Measurements from ENCODE around the gene PLVAP.

Gene PLVAP

DNA sequence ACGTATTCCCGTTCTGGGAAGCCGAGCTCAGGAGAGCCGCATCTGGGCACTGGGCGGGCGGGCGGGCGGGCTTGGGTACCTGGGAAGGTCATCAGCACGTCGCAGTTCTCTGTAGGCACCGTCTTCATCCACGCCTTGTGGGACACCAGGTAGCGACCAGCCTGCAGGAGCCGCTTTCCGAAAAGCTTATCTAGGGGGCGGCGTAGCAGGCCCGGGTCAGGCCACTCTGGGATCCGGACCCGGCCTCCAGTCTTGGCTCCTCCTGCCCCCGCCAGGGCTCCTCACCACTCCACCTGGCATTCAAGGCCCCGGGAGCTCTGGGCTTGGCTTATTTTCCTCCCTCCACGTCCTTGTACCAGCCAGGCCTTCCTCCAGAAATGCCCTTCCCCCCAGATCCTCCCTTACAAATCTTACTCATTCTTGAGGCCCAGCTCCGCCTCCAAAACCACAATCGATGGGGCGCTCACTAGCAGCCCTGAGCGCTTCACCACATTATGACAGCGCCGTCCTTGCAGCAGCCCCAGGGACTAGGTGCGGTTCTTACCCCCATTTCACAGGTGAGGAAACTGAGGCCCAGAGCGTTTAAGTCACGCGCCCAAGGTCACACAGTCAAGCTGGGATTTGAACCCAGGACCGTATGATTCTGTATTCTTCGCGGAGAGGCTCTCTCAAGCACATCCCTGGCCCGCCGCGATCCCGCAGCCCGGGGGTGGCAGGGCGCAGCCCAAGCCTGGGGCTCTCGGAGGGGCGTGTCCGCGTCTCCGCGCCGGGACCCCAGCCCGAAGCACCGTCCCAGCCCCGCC is 43.3 kb downstream of the PLVAP start:
- peak; percentile 76 for DNase-seq (ENCODE audit: low read depth)

DNA sequence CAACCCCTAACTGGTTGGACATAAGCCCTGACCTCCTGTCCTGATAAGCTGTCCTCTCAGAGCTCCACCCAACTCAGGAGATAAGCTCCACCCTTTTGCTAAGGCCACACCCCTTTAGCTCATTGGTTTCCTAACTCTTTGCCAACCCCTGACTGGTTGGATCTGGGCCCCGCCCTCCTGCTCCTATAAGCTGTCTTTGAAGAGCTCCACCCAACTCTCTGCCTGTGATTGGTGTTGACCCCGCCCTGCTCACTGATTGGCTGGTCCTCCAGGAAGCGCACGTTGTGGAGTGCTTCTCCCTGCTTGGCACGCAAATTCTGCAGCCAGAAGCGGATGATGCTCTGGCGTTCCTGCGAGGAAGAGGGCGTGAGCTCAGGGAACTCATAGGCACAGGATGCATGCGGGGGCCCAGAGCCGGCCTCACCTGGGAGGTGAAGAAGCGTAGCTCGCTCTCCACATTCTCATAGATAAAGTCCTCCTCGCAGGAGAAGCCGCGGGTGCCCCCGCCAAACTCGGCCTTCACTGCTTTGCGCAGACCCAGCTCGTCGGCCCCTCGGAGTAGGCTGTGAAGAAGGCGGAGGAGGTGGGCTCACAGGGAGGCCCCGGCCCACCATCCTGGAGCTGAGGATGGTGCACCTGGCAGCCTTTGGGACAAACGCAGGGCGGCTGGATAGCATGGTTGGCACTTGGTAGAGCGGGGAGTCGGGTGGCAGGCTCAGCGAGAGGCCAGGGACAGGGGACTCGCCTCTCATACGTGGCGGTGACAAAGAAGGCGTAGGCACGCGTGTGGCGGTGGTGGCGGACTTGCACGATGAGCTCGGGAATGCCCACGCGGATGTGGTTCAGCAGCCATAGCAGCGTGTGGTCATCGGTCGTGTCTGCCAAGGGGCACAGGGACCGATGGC is 44.2 kb downstream of the PLVAP start:
- DNase-seq (ENCODE audit: low read depth) = peak; percentile 53

DNA sequence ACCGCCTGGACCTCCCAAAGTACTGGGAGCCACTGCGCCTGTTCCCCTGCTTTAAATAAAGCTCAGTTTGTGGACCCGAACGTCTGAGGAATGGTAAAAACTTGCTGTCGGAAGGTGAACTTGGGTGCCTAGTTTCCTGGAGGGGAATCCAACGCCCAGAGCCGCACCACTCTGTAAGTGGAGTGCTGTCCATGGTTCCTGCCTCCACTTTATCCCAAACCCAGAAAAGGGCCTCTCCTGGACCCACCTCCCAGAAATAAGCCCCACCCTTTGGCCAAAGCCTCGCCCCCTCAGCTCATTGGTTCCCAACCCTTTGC is 44.8 kb downstream of the PLVAP start:
- no peak for DNase-seq (ENCODE audit: low read depth)

DNA sequence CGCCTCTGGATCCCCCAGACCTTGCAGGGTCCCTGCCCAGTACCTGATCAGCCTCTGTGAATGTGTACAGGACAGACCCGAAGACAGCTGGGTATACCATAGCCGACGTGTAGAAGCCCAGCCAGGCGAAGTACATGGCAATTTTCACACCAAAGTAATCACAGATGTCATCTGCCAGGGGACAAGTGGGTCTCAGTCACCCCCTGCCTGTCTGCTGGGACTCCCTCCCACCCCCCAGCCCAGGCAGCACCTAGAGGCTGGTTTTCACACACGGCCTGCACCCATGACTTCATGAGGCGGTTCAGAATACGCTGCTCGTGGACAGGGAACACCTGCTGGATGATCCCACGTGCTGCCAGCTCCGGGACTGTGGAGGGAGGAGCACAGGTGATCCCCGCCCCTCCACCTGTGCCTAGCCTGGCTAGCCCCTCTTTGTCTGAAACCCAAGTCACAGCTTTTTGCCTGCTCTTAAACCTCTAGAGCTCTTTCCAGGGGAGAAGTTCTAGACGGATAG is 46.0 kb downstream of the PLVAP start:
- no peak for DNase-seq (ENCODE audit: low read depth)

DNA sequence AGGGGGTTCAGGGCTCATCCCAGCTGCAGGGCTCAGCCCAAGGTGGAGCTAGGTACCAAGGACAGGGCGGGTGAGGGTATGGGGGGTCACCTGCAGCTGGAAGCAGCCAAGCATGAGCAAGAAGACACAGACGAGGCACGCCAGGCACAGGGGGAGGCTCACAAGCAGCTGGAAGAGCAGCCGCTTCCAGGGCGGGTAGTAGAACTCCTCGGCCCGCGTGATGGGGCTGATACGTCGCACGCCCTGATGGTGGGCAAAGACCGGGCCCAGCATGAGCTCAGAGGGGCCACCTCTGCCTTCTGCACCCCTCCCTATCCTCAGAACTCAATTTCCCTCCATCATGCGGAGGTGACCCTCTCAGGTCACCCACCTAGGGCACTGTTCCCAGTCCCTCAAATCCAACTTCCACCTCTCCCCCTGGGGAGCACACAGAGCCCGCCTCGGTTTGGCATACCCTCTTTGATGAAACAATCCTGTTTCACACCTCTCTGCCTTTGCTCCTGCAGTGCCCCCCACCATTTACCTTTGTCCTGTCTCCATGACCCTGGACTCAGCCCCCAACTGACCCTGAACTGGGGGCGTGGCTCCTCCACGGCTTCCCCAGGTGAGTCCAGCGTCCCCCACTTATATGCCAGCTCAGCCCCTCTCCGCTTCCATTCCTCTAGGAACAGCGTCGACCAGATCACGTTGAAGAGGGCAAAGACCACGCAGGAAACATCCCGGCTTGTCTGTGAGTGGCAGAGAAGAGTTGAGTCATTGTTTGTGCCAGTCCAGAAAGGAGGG is 46.7 kb downstream of the PLVAP start:
- DNase-seq (ENCODE audit: low read depth) = no peak

DNA sequence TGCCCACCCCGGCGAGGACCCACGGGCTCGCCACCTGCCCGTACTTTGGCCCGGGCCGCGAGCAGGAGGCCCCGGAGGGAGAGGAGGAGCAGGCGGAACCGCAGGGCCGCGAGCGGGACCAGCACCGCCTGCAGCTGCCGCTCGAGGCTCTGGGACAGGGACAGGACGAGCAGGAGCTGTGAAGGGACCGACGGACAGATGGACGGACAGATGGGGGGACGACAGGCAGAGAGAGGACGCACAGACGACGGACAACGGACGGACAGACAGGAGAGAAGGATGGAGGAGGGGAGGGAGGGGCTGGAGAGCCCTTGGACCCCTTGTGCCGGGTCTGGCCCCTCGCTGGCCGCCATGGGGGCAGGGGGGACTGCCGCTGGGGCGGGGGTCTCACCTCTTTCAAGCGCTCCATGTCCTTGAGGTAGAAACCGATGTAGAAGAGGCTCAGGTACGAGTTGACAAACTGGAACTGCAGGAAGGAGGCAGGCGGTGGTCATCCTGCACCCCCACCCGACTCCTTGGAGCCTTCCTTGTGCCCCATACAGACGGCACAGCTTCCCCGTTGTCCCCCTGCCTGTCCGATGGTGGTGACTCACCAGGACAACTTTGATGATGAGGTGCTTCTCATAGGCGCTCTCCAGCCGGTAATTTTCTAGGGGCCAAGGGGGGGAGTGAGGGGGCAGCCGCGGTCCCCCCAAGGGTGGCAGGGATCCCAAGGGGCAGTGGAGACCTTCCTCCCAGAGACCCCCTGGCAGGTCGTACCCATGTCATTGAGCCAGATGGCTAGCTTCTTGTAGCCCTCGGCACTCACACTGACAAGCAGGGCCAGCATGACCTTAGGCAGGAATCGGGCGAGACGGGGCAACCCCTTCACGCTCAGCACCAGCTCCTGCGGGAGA is 47.5 kb downstream of the PLVAP start:
- no peak for DNase-seq (ENCODE audit: low read depth)

DNA sequence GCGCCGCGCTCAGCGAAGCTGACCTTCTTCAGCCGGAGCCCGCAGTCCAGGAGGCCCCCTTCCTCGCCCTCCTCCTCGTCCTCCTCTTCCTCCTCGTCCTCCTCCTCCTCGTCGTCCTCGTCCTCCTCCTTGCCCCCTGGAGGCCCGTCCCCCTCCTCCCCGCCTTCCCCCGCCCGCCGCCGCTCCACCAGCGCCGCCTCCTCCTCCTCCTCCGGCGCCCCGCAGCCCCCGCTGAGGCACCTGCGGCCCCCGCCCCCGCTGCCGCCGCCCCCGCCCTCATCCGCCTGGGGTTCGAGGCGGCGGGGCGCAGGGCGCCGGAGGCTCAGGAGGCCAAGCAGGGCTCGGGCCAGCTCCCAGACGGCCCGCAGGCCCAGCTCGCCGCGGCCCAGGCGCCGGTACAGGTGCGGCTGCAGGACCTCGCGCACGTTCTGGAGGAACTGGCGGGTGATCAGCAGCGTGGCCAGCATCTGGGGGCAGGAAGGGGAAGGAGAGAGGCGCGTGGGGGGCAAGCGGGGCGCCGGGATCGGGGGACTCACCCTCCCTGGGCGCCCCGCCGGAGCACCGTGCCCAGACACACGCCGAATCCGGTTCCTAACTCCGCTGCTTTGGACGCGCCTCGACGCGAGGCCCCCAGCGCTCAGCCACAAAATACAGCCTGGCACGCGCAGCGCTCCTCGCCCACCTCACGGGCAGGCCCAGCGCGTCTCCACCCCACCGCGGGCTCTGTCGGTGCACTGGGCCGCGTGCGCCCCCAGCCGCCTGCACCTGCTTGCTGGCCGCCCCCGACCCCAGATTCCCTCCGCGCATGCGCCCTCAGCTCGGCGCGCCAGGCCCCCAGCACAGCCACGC is 48.4 kb downstream of the PLVAP start:
- peak; percentile 15 for DNase-seq (ENCODE audit: low read depth)

DNA sequence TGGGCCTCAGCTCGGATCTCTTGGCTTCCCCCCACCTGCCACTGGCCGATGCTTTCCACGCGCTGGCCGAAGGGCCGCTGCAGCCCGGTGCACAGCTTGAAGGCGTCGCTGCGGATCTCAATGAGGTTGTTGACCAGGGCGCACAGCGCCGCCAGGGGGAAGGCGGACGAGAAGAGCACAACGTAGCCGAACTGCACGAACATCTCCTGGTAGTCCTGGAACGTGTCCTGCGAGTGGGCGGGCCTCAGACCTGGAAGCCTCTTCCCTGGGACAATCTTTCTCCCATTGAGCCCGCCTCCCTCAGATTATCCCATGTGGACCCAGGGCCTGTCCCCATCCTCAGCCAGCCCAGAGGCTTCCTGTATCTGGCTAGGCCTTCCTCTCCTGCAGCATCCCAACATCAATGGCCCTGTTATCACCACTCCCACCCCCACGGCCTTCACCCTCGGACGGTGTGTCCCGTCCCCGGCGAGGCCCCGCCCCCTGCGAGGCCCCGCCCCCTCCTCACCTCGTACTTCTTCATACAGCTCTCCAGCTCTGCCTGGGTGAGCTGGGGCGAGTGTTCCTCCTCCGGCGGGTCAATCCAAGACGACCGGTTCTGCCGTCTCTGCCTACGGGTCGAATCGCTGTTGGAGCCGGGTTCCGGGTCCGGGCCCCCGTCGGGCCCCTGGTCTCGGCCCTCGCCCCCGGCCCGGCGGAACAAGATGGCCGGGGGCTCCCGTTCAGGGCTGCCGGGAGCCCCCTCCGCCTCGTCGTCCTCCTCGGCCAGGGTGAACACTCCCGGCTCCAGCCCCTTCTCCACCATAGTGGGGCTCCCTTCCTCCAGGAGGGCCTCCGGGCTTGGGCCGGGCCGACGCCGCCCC is 49.3 kb downstream of the PLVAP start:
- DNase-seq (ENCODE audit: low read depth) = peak; percentile 43

DNA sequence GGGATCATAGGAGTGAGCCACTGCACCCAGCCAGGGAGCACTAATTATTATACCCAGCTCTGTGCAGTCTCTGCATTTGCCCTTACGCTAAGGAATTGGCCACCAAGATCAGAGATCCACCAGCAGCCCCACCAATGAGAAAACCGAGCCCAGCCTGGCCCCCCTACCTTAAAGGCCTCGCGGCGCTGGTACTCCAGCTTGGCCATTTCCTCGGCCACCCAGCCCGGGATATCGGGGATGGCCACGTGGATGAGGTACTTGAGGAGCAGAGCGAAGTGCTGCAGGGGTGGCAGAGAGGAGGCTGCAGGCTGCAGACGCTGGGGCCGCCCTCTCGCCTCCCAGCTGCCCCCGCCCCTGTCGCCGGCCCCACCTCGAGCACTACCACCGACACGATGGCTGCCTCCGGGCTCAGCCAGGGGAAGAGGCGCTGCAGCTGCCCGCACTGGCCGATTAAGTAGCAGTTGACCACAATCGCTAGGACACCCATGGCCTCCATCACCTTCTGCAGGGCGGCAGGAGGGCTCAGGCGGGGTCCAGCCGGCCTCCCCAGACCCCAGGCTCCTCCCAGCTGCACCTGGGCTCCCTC is 50.0 kb downstream of the PLVAP start:
- DNase-seq (ENCODE audit: low read depth) = no peak

DNA sequence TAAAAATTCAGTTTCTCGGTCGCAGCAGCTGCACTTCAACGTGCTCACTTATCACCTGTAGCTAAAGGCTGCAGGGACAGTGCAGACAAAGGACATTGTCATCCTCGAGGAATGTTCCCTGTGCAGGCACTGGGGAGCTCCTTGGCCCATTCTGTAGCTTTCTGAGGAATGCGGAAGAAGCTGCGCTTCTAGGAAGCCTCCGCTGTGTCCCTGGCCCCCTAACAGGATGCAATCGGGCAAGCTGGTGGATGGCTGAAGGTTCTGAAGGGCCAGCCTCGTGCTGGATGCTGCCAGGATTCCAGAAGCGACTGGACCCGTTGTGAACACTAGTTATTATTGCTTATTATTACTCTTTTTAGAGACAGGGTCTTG is 50.6 kb downstream of the PLVAP start:
- no peak for DNase-seq (ENCODE audit: low read depth)

DNA sequence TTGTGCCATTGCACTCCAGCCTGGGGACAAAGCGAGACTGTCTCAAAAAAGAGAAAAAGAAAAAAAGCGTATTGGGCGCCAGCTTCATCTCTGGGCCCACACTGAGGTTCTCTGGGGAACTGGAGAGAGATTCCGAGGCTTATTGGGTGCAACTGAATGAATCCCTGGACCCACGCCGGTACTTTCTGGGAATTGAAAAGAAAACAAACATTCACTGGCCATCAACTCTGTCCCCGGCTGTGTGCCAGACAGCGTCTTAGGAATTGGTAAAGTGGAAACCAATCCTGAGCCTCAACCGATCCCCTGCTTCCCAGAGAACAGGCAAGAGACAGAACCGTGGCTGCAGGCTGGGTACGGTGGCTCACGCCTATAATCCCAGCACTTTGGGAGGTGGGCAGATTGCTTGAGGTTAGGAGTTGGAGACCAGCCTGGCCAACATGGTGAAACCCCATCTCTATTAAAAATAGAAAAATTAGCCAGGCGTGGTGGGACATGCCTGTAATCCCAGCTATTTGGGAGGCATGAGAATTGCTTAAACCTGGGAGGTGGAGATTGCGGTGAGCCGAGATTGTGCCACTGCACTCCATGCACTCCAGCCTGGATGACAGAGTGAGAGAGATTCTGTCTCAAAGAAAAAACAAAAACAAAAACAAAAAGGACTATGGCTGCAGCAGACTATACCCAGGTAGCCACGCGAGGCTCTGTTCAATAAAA is 51.1 kb downstream of the PLVAP start:
- no peak for DNase-seq (ENCODE audit: low read depth)

DNA sequence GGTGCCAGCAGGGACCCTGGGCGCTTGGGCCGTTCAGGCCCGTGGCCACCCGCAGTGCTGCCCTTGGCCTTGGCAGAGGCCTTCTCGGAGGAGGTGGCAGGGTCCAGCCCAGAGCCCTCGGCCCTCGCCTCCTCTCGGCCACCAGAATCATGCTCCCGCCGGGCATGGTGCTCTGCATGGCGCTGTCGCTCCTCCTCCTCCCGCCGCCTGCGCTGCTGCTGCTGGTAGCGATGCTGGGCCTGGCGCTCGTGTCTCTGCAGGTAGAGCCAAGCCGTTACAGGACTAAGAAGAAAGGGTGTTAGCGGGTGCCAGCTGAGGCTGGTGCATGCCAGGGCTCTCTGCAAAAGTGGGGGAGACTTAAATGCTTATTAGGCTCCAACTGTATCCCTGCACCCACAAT is 52.0 kb downstream of the PLVAP start:
- no peak for DNase-seq (ENCODE audit: low read depth)

DNA sequence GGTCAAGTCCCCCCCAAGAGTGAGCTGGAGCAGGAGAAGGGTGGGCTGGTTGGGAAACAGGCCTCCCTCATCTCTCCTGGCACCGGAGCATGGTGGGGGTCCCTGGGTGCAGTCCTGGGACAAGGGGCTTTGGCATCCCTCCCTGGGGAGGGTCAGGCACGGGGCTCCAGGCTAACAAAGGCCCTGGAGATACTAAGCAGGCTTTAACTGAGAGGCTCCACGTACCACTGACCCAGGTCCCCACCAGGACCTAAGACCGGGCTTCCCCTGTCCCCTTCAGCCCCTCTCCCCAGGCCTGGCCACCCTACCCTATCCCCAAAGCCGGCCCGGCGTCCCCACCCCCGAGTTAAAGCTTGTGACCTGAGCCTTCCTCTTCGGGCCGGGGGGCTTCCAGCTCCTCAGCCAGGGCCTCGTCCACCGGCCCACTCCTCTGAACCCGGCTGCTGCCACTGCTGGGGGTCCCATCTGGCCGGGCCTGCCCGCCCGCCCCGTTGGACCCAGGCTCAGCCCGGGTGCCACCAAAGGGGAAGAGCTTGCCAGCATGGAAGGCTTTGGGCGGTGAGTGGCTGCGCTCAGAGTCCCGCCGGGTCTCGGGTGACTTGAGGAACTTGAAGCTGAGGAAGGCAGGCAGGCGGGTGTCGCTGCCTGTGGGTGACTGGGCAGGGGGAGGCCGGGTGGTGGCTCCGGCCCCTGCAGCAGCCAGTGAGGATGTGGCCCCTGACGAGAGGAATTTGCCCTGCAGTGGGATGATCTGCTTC is 52.6 kb downstream of the PLVAP start:
- no peak for DNase-seq (ENCODE audit: low read depth)

DNA sequence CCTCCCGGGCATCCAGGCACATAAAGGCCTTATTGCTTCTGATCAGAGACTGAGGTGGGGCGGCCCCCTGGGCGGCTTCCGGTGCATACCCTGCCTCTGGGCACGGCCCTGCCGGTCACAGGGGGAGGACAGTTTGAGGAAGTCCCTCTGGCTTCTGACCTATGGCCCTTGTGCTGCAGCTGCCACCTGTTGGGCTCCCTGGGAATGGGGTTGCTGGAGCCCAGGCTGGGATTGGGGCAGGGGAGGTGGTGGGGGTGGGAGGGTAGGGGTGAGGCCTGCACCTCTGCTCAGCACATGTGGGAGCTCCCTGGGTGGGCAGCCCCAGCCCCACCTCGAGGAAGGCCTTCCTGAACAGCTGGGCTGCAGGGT is 53.2 kb downstream of the PLVAP start:
- DNase-seq (ENCODE audit: low read depth) = no peak

DNA sequence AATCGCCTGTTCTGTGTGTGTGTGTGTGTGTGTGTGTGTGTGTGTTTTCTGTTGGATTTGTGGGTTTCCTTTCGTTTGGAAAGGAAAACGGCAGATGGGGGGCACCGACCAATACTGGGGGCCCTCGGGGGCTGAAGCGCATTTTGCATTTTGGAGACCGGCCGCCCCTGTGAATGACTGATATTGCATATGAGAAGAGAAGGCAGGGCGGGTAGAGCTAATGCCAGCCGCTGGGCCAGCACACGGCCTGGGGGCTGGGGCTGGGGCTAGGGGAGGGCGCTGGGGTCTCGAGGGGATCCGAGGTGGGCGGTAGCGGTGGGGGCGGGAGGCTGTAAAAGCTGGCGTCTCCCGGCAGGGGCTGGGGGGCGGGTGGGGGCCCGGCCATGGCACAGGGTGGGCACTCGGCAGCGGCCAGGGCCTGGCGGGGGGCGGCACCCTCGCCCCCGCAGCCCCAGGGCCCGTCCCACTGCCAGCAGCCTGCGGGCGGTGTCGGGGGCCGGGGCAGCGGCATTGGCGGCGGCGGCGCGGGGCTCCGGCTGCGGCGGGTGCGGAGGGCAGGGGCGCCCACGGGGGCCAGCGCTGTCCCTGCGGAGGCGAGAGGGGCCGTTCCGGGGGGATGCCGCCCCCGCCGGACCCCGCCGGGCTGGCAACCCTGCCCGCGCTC is 53.7 kb downstream of the PLVAP start:
- DNase-seq (ENCODE audit: low read depth) = no peak

DNA sequence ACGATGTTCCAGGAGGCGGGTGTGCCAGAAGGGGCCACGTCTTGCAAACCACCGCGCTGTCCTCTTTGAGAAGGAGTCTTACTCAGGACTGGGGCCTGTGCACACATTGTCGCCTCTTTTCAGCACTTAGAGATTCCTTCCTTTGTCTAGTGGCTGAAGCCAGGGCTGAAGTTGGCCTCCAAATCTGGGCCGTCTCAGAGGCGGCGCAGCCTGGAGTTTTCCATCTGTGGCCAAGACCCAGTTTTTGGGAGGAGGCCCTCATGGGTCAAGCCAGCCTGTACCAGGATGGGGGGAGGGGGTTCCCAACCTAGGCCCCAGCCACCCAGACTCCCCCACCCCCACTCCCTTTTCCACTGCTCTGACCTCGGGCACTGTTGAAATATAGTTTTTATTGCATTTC is 54.3 kb downstream of the PLVAP start:
- DNase-seq (ENCODE audit: low read depth) = no peak

Data from activated T-cell treated with anti-CD3 and anti-CD28 coated beads for 48 hours (primary cell).